Panc1 (cell line): ENCODE measurements around the gene COMMD10. TPM values are rescaled to one million over a fixed set of nuclear protein-coding genes. Genes with fewer than 3 reads are reported as not detected.

ENCODE experiments used
- ATAC-seq: fragments of 200-7000 bp; cut with Tn5 transposase; 2 replicates; pipeline ENCODE4 v1.9.1; 2020; ENCODE audit warnings: mild to moderate bottlenecking, moderate library complexity
- BruUV-seq: library from RNA; stranded (reverse); fragments of 400-500 nt; replicated peaks from 2 replicates; lab custom pipeline; 2021; lab: Mats Ljungman, UMichigan
- CTCF ChIA-PET: fragments of 300-600 bp; sonication (Branson Sonifier 250); formaldehyde crosslinking; loops from one replicate; lab custom pipeline; 2022; ENCODE audit warnings: antibody characterized with exemption; lab: Charles Lee
- POLR2A ChIA-PET: fragments of 300-600 bp; sonication (Branson Sonifier 250); formaldehyde crosslinking; loops from one replicate; lab custom pipeline; 2022; ENCODE audit warnings: antibody characterized with exemption; lab: Charles Lee
- DNase-seq: peaks from one replicate; pipeline ENCODE4 v3.0.0-alpha.2; 2010; ENCODE audit warnings: low read depth, low spot score
- H3K27ac ChIP-seq: 2 replicates; pipeline ENCODE4 v1.5.1; 2011; ENCODE audit warnings: mild to moderate bottlenecking, low read length, inconsistent platforms
- H3K27me3 ChIP-seq: fragments of 200-500 bp; sonication (Bioruptor generic); 2 replicates; pipeline ENCODE4 v1.6.0; 2014; ENCODE audit warnings: low read length, inconsistent platforms; ENCODE audit not compliant: control insufficient read depth, insufficient read depth
- H3K36me3 ChIP-seq: fragments of 200-500 bp; sonication (Bioruptor generic); 2 replicates; pipeline ENCODE4 v1.5.1; 2014; ENCODE audit warnings: inconsistent platforms, mild to moderate bottlenecking, low read length, moderate library complexity; ENCODE audit not compliant: control insufficient read depth, insufficient read depth
- H3K4me1 ChIP-seq: 2 replicates; pipeline ENCODE4 v1.5.1; 2011; ENCODE audit warnings: inconsistent platforms, mild to moderate bottlenecking, low read length, moderate library complexity; ENCODE audit not compliant: control insufficient read depth, insufficient read depth
- H3K4me3 ChIP-seq, 2 experiments: 2 replicates each; pipeline ENCODE4 v1.5.1; 2011 to 2012; ENCODE audit warnings: low read depth in 2 of 2, low read length in 2 of 2, mild to moderate bottlenecking in 2 of 2, inconsistent platforms in 1 of 2, moderate library complexity in 1 of 2
- H3K9me3 ChIP-seq: fragments of 200-500 bp; sonication (Bioruptor generic); 2 replicates; pipeline ENCODE4 v1.5.1; 2014; ENCODE audit warnings: low read depth, mild to moderate bottlenecking, inconsistent platforms, low read length, moderate library complexity; ENCODE audit not compliant: control insufficient read depth, insufficient read depth
- POLR2AphosphoS5 ChIP-seq: IDR thresholded peaks from 2 replicates; pipeline ENCODE4 v1.6.1; 2012; ENCODE audit warnings: mild to moderate bottlenecking, low read depth, low read length, moderate library complexity
- REST ChIP-seq, 2 experiments: IDR thresholded peaks; 2 replicates each; pipeline ENCODE4 v1.6.1; 2011 to 2012; ENCODE audit warnings: low read depth in 2 of 2, control low read depth in 1 of 2, low read length in 1 of 2, mild to moderate bottlenecking in 1 of 2, moderate library complexity in 1 of 2; ENCODE audit not compliant: insufficient read depth in 1 of 2
- SIN3A ChIP-seq: IDR thresholded peaks from 2 replicates; pipeline ENCODE4 v1.6.1; 2012; ENCODE audit warnings: low read depth, mild to moderate bottlenecking, low read length, moderate library complexity, borderline replicate concordance; ENCODE audit not compliant: insufficient read depth
- TCF7L2 ChIP-seq: IDR thresholded peaks from 2 replicates; pipeline ENCODE4 v1.6.1; 2011; ENCODE audit warnings: mild to moderate bottlenecking, low read depth, low read length, inconsistent platforms
- in situ Hi-C: cut with HindIII; loops from 2 replicates; pipeline ENCODE4 v1.10.0; 2016; ENCODE audit warnings: low sequenced_read_pairs, low pct_unique_long_range_greater_than_20kb
- intact Hi-C: fragments of 100-400 bp; cut with micrococcal nuclease; formaldehyde crosslinking; loops from one replicate; pipeline ENCODE4 v1.10.0; 2022; ENCODE audit not compliant: unreplicated experiment
- total RNA-seq: library from RNA; stranded (reverse); gene quantifications from one replicate; pipeline ENCODE4 v1.2.1, GENCODE V29; 2021; ENCODE audit not compliant: unreplicated experiment
- TF ChIP-seq, protein P1 (sequence below): fragments of 450-650 bp; IDR thresholded peaks from 2 replicates; pipeline ENCODE4 v1.5.1; 2017; ENCODE audit warnings: mild to moderate bottlenecking

Gene COMMD10
- total RNA-seq, 1 experiment from 2014 or later: 37.9 TPM

GRCh38 chr5:116274251-116274650, 189.4 kb downstream of the COMMD10 start:
- intact Hi-C loops (no loop called here), in situ Hi-C loops (no loop called here)
- H3K4me1 ChIP-seq: no peaks in the 10 kb centered on the region
- DNase-seq (no peak), ATAC-seq (no peak)
- H3K27ac ChIP-seq: no peak overlapping the region
- CTCF ChIA-PET: no interaction called here
- POLR2A ChIA-PET: no interaction called here
- H3K27me3 ChIP-seq: no peaks in the 10 kb centered on the region
- H3K4me3 ChIP-seq: no peak overlapping the region
- TF ChIP-seq, protein P1, sequence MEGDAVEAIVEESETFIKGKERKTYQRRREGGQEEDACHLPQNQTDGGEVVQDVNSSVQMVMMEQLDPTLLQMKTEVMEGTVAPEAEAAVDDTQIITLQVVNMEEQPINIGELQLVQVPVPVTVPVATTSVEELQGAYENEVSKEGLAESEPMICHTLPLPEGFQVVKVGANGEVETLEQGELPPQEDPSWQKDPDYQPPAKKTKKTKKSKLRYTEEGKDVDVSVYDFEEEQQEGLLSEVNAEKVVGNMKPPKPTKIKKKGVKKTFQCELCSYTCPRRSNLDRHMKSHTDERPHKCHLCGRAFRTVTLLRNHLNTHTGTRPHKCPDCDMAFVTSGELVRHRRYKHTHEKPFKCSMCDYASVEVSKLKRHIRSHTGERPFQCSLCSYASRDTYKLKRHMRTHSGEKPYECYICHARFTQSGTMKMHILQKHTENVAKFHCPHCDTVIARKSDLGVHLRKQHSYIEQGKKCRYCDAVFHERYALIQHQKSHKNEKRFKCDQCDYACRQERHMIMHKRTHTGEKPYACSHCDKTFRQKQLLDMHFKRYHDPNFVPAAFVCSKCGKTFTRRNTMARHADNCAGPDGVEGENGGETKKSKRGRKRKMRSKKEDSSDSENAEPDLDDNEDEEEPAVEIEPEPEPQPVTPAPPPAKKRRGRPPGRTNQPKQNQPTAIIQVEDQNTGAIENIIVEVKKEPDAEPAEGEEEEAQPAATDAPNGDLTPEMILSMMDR: no peak
- TF ChIP-seq SIN3A (no peak), POLR2AphosphoS5 (no peak), TCF7L2 (no peak), REST (IDR thresholded peaks at IDR 0.05; ENCODE audit: insufficient read depth in 1 of 2, low read depth in 2 of 2, low read length in 1 of 2) (no peak)
- no TSS peak for BruUV-seq
- peaks cover 14% of the 10 kb centered on the region; the same call in 1 of the 2 replicates for H3K9me3 ChIP-seq
- H3K36me3 ChIP-seq: no peaks in the 10 kb centered on the region

DNA sequence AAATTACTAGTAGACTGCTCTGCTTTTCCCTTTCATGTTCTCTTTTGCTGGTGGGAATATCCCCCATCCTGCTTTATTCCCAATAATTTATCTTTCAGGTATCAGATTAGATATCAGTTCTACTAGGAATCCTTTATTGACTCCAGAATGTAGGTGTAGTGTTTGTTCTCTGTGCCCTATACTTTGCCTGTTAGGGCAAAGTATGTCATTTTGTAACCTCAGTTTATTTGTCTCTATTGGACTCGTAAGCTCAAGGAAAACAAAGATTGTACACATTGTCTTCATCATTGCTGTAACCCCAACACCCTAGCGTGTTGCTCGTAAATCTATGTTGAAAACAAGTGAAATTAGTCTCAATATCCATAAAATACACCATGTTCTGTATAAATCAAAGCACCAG, 190.5 kb downstream of the COMMD10 start:
- Histone ChIP-seq H3K27me3 (no peaks in the 10 kb centered on the region), H3K4me1 (no peaks in the 10 kb centered on the region), H3K27ac (no peak overlapping the region), H3K4me3 (no peak overlapping the region), H3K9me3 (peaks cover 14% of the 10 kb centered on the region; the same call in 1 of the 2 replicates), H3K36me3 (no peaks in the 10 kb centered on the region)
- in situ Hi-C loops: no loop called here
- CTCF ChIA-PET: no interaction called here
- intact Hi-C loops: no loop called here
- POLR2A ChIA-PET: no interaction called here
- no TSS peak for BruUV-seq
- TF ChIP-seq SIN3A (no peak), REST (IDR thresholded peaks at IDR 0.05; ENCODE audit: insufficient read depth in 1 of 2, low read depth in 2 of 2, low read length in 1 of 2) (no peak), POLR2AphosphoS5 (no peak)
- TF ChIP-seq, protein P1: no peak
- no peak for ATAC-seq
- DNase-seq: no peak
